Stimulated activated CD8-positive, alpha-beta memory T cell treated with anti-CD3 and anti-CD28 coated beads, Interleukin-7, amount 100 ng/mL, for 1 hour (primary cell): Measurements from ENCODE around the gene SMAD6.
"Not testable (repeated sequence)": the region's sequence is repeated elsewhere in the genome, so short reads cannot be mapped to it uniquely, and the experiment has no call there.

ENCODE experiments used
- DNase-seq, 2 donors: peaks; one replicate each; pipeline ENCODE4 v3.0.0-alpha.2; 2020; ENCODE audit warnings: low read depth in 2 of 2

Gene SMAD6

GRCh38 chr15:66742286-66742685, 40.2 kb downstream of the SMAD6 start:
- no peak for DNase-seq

- DNase-seq: no peak
Measured at GRCh38 chr15:66743204-66743603, 41.2 kb downstream of the SMAD6 start.

GRCh38 chr15:66743703-66744536, 41.9 kb downstream of the SMAD6 start:
- DNase-seq: no peak

GRCh38 chr15:66744610-66745279, 42.7 kb downstream of the SMAD6 start:
- no peak for DNase-seq

- no peak for DNase-seq
Measured at GRCh38 chr15:66745530-66746230, 43.6 kb downstream of the SMAD6 start.

- DNase-seq: no peak
Measured at GRCh38 chr15:66746231-66746605, 44.2 kb downstream of the SMAD6 start.

GRCh38 chr15:66747223-66747622, 45.2 kb downstream of the SMAD6 start:
- DNase-seq: no peak

- no peak for DNase-seq
Measured at GRCh38 chr15:66747886-66748707, 46.1 kb downstream of the SMAD6 start.

- no peak for DNase-seq
Measured at GRCh38 chr15:66748708-66749035, 46.6 kb downstream of the SMAD6 start.

- no peak for DNase-seq
Measured at GRCh38 chr15:66749841-66750575, 48.0 kb downstream of the SMAD6 start.

GRCh38 chr15:66750609-66751008, 48.6 kb downstream of the SMAD6 start:
- no peak for DNase-seq

- no peak for DNase-seq
Measured at GRCh38 chr15:66751579-66751978, 49.5 kb downstream of the SMAD6 start.

GRCh38 chr15:66752078-66752477, 50.0 kb downstream of the SMAD6 start:
- no peak for DNase-seq

- DNase-seq: no peak
Measured at GRCh38 chr15:66753687-66754377, 51.8 kb downstream of the SMAD6 start.

GRCh38 chr15:66754789-66755188, 52.8 kb downstream of the SMAD6 start:
- no peak for DNase-seq

GRCh38 chr15:66755298-66756068, 53.4 kb downstream of the SMAD6 start:
- no peak for DNase-seq

- no peak for DNase-seq
Measured at GRCh38 chr15:66756295-66756694, 54.3 kb downstream of the SMAD6 start.

- no peak for DNase-seq
Measured at GRCh38 chr15:66757030-66757429, 55.0 kb downstream of the SMAD6 start.

- no peak for DNase-seq
Measured at GRCh38 chr15:66757521-66757920, 55.5 kb downstream of the SMAD6 start.

- not testable (repeated sequence) for DNase-seq
Measured at GRCh38 chr15:66758217-66758616, 56.2 kb downstream of the SMAD6 start.
